ENCODE results near the gene BTNL8.

Gene BTNL8

GRCh38 chr5:180959661-180960060, 60.7 kb downstream of the BTNL8 start:
- no peak overlapping the region for H3K4me3 ChIP-seq (ENCODE audit: control insufficient read depth, low read depth, low read length)
- no peak for DNase-seq (ENCODE audit: low read depth)
- TF ChIP-seq CTCF (conservative IDR thresholded peaks at IDR 0.05; ENCODE audit: control insufficient read depth, insufficient read depth, low read depth, low read length), result no peak

GRCh38 chr5:180960209-180960608, 61.2 kb downstream of the BTNL8 start:
- no peak for TF ChIP-seq CTCF (conservative IDR thresholded peaks at IDR 0.05; ENCODE audit: control insufficient read depth, insufficient read depth, low read depth, low read length)
- DNase-seq (ENCODE audit: low read depth), result no peak
- no peak overlapping the region for H3K4me3 ChIP-seq (ENCODE audit: control insufficient read depth, low read depth, low read length)

GRCh38 chr5:180969406-180969805, 70.4 kb downstream of the BTNL8 start:
- DNase-seq (ENCODE audit: low read depth), result no peak
- H3K4me3 ChIP-seq (ENCODE audit: control insufficient read depth, low read depth, low read length), result no peak overlapping the region
- no peak for TF ChIP-seq CTCF (conservative IDR thresholded peaks at IDR 0.05; ENCODE audit: control insufficient read depth, insufficient read depth, low read depth, low read length)

- DNase-seq (ENCODE audit: low read depth), result no peak
- no peak for TF ChIP-seq CTCF (conservative IDR thresholded peaks at IDR 0.05; ENCODE audit: control insufficient read depth, insufficient read depth, low read depth, low read length)
- no peak overlapping the region for H3K4me3 ChIP-seq (ENCODE audit: control insufficient read depth, low read depth, low read length)
Measured at GRCh38 chr5:180970336-180970735, 71.4 kb downstream of the BTNL8 start.

- no peak for DNase-seq (ENCODE audit: low read depth)
- H3K4me3 ChIP-seq (ENCODE audit: control insufficient read depth, low read depth, low read length), result no peak overlapping the region
- no peak for TF ChIP-seq CTCF (conservative IDR thresholded peaks at IDR 0.05; ENCODE audit: control insufficient read depth, insufficient read depth, low read depth, low read length)
Measured at GRCh38 chr5:180970875-180971274, 71.9 kb downstream of the BTNL8 start.

- no peak for TF ChIP-seq CTCF (conservative IDR thresholded peaks at IDR 0.05; ENCODE audit: control insufficient read depth, insufficient read depth, low read depth, low read length)
- H3K4me3 ChIP-seq (ENCODE audit: control insufficient read depth, low read depth, low read length), result no peak overlapping the region
- DNase-seq (ENCODE audit: low read depth), result no peak
Measured at GRCh38 chr5:180974612-180975315, 75.8 kb downstream of the BTNL8 start.

GRCh38 chr5:180975338-180975737, 76.4 kb downstream of the BTNL8 start:
- H3K4me3 ChIP-seq (ENCODE audit: control insufficient read depth, low read depth, low read length), result no peak overlapping the region
- no peak for DNase-seq (ENCODE audit: low read depth)
- TF ChIP-seq CTCF (conservative IDR thresholded peaks at IDR 0.05; ENCODE audit: control insufficient read depth, insufficient read depth, low read depth, low read length), result no peak

Measured in fibroblast of mammary gland (primary cell).